T-helper 22 cell (primary cell): ENCODE results near the gene PHRF1.

ENCODE experiments used
- DNase-seq: peaks from one replicate; pipeline ENCODE4 v3.0.0-alpha.2; 2020; ENCODE audit warnings: low read depth

Gene PHRF1

DNA sequence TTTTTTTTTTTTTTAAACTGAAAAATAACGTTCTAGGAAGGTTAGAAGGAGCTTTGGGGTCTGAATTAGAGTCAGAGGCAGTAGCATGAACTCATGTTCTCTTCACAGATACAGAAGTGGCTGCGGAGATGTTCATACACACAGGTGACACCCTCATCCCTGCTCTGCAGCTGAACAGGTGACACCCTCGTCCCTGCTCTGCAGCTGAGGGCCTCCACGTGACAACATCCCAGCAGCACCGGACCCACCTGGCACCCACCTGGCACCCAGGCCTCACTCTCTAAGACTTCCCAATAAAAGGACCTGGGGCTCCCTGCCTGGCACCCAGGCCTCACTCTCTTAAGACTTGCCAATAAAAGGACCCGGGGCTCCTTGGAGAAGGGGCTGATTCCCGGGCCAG, 80.6 kb downstream of the PHRF1 start:
- no peak for DNase-seq

DNA sequence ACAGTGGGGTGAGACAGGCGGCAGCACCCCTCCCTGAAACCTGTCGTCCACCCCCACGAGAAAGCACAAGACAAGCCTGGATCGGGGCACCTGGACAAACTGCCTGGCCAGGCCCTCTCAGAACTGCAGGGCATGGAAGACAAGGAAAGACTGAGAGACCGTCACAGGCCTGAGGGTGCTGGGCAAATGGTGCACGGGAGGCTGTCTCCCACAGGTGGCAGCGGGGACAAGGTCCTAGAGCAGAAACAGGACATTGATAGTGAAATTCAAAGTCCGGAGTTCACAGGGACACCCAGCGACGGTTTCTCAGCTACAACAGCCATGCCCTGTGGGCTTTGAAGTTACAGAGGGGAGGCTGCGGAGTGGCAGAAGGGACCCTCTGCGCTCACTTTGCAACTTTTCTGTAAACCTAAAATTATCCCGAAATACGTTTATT, 81.4 kb downstream of the PHRF1 start:
- DNase-seq: no peak

DNA sequence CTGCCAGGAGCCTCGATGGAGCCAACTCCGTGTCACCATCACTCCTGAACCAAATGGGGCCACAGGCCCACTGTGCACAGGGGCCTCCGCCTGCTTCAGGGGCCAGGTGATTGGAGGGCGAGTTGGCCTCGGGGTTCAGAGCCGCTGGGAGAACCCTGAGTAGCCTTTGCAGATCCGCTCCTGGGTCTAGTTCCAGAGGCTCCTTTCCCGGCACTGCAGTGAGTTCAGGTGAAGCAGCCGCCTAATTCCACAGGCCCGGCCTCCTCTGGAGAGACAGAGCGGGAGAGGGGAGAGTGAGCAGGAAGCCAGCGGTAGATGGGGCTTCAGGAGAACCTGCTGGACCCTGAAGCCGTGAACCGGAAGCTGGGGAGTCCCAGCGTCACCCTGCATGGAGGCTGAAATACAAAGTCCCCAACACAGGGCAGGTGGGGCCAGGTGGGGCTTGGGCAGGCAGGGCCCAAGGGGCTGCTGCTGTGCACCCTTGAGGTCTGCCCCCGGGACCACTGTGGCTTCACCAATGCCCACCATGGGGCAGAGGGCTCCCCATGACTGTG, 83.3 kb downstream of the PHRF1 start:
- no peak for DNase-seq

DNA sequence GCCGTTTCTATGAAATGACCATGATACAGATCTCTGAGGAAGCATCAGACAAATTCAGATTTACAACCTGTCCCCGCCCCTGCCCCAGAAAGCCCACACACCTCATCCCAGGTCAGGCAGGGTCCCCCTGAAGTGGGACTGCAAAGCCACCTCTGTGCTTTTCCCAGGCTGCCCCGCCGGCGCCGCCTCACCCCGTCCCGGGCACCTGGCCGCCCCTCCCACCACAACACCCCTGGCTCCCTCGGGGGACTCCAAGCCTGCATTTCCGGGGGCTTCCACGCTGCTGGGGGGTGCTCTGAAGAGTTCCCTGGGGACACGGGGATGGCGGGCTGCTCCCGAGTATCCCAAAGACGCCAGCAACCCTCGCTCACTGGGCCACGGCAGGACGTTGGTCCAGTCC, 84.0 kb downstream of the PHRF1 start:
- no peak for DNase-seq

DNA sequence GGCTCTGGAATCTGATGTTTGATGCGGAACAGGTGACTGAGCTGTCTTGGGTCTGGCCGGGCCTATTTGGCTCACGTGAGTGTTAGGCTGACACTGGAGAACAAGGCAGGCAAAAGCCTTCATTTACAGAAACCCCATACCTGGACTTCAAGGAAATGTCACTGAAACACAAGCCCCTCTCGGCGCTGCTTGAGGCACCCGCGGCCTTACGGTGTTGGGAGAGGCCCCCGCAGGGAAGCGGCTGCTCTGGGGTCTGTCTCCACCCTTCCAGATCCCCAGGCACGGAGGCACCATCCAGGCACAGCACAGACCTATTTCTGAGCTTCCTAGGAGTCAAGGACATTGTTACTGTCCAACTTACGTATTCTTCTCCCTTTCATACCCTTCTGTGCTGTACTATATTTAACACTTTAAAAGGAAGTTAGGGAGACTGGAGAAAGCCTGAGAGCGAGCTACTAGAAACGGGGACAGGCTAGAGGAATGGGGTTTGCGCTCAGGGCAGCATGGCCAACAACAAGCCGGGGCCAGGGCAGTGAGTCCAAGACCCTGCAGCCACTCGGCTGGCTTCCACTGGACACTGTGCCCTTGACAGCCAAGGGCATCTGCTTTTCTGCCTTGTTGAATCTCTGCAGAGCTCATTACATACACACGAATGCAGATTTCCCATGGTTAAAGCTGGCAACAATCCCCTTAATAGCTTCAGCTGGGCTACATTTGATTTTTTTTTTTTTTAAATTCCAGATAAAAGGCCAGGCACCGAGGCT, 84.6 kb downstream of the PHRF1 start:
- DNase-seq: no peak
